RWPE2 (cell line): ENCODE data around the gene PFDN4.

ENCODE experiments used
- ATAC-seq: fragments of 200-7000 bp; cut with Tn5 transposase; 3 replicates; pipeline ENCODE4 v1.9.1; 2021; ENCODE audit warnings: low read depth
- DNase-seq: peaks from one replicate; pipeline ENCODE4 v3.0.0-alpha.2; 2020; ENCODE audit warnings: low spot score
- H3K27ac ChIP-seq: fragments of 450-650 bp; 2 replicates; pipeline ENCODE4 v1.5.1; 2017; ENCODE audit warnings: mild to moderate bottlenecking; ENCODE audit not compliant: poor library complexity, severe bottlenecking
- H3K27me3 ChIP-seq: fragments of 250-450 bp; sonication (Bioruptor Pico); 2 replicates; pipeline ENCODE4 v1.5.1; 2021; ENCODE audit warnings: mild to moderate bottlenecking, moderate library complexity; ENCODE audit not compliant: insufficient read depth, poor library complexity, severe bottlenecking
- H3K36me3 ChIP-seq: fragments of 250-450 bp; sonication (Bioruptor Pico); 2 replicates; pipeline ENCODE4 v1.5.1; 2020; ENCODE audit warnings: low read depth, mild to moderate bottlenecking, moderate library complexity
- H3K4me1 ChIP-seq: fragments of 250-450 bp; sonication (Bioruptor Pico); 2 replicates; pipeline ENCODE4 v1.5.1; 2021; ENCODE audit warnings: mild to moderate bottlenecking, moderate library complexity; ENCODE audit not compliant: insufficient read depth, poor library complexity, severe bottlenecking
- H3K4me3 ChIP-seq: fragments of 250-450 bp; sonication (Bioruptor Pico); 2 replicates; pipeline ENCODE4 v1.5.1; 2021; ENCODE audit warnings: mild to moderate bottlenecking, moderate library complexity; ENCODE audit not compliant: severe bottlenecking
- H3K9me3 ChIP-seq: fragments of 250-450 bp; sonication (Bioruptor Pico); 2 replicates; pipeline ENCODE4 v1.5.1; 2021; ENCODE audit warnings: mild to moderate bottlenecking, moderate library complexity; ENCODE audit not compliant: severe bottlenecking
- TF ChIP-seq, protein P1 (sequence below): fragments of 450-650 bp; IDR thresholded peaks from one replicate; pipeline ENCODE4 v1.5.1; 2017; ENCODE audit warnings: mild to moderate bottlenecking, moderate library complexity; ENCODE audit not compliant: poor library complexity, severe bottlenecking

PFDN4 gene

DNA sequence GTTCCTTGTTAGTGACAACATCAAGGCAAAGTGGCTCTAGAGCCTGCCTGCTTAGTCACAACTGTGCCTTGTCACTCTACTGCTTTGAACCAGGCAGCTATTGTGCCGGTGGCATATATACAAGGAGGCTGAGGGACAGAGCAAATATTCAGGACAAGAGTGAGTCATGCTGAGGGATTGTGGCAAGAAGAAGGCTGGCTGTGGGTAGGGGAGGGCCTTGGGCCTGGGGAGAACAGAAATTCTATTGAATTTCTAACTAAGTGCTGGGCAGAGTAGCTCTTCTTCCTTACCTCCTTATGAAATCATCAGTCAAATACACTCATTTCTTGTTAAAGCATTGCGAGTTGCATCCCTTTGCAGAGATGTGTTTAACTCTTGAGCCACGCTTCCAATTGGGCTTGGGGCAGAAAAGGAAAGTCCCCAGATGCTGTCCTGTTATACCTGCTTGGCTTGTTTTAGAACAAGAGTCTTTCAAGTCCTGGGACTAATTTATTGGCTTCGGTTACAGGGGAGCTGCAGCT lies 59.7 kb downstream of the PFDN4 start:
- TF ChIP-seq, protein P1, sequence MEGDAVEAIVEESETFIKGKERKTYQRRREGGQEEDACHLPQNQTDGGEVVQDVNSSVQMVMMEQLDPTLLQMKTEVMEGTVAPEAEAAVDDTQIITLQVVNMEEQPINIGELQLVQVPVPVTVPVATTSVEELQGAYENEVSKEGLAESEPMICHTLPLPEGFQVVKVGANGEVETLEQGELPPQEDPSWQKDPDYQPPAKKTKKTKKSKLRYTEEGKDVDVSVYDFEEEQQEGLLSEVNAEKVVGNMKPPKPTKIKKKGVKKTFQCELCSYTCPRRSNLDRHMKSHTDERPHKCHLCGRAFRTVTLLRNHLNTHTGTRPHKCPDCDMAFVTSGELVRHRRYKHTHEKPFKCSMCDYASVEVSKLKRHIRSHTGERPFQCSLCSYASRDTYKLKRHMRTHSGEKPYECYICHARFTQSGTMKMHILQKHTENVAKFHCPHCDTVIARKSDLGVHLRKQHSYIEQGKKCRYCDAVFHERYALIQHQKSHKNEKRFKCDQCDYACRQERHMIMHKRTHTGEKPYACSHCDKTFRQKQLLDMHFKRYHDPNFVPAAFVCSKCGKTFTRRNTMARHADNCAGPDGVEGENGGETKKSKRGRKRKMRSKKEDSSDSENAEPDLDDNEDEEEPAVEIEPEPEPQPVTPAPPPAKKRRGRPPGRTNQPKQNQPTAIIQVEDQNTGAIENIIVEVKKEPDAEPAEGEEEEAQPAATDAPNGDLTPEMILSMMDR = no peak
- Histone ChIP-seq H3K4me1 (no peaks in the 10 kb centered on the region), H3K9me3 (no peaks in the 10 kb centered on the region), H3K27me3 (no peaks in the 10 kb centered on the region), H3K36me3 (no peaks in the 10 kb centered on the region), H3K27ac (no peak overlapping the region), H3K4me3 (no peak overlapping the region)
- DNase-seq (no peak), ATAC-seq (peak; percentile 82)

DNA sequence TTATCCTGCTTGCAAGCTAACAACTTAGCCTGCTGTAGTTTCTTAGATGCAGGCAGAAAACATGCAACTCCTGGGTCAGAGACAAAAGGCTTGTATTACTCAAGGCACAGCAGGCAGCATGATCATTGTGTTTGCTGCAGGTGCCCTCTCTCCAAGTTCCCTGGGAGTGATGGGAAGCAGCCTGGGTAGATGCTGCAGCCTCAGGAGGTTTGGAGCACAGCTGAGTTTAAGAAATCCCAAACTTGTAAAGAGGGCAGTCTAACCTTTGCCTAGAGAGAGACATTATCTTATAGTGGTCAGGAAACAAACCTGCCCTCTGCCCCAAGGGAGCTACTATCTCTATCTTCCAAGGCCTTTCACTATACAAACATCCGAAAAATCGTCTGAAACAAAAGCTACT lies 61.1 kb downstream of the PFDN4 start:
- ATAC-seq (no peak), DNase-seq (no peak)
- no peaks in the 10 kb centered on the region for H3K9me3 ChIP-seq
- TF ChIP-seq, protein P1 = no peak
- H3K27me3 ChIP-seq = no peaks in the 10 kb centered on the region
- H3K4me3 ChIP-seq = no peak overlapping the region
- no peaks in the 10 kb centered on the region for H3K36me3 ChIP-seq
- H3K4me1 ChIP-seq = no peaks in the 10 kb centered on the region
- no peak overlapping the region for H3K27ac ChIP-seq
